Measurements from ENCODE around the gene SPDYC.

- TF ChIP-seq, protein P1, sequence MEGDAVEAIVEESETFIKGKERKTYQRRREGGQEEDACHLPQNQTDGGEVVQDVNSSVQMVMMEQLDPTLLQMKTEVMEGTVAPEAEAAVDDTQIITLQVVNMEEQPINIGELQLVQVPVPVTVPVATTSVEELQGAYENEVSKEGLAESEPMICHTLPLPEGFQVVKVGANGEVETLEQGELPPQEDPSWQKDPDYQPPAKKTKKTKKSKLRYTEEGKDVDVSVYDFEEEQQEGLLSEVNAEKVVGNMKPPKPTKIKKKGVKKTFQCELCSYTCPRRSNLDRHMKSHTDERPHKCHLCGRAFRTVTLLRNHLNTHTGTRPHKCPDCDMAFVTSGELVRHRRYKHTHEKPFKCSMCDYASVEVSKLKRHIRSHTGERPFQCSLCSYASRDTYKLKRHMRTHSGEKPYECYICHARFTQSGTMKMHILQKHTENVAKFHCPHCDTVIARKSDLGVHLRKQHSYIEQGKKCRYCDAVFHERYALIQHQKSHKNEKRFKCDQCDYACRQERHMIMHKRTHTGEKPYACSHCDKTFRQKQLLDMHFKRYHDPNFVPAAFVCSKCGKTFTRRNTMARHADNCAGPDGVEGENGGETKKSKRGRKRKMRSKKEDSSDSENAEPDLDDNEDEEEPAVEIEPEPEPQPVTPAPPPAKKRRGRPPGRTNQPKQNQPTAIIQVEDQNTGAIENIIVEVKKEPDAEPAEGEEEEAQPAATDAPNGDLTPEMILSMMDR (IDR thresholded peaks at IDR 0.05; ENCODE audit: low read length): no peak
- no peak for TF ChIP-seq EZH2 (IDR thresholded peaks at IDR 0.05; ENCODE audit: borderline replicate concordance, low read length)
These were observed 35.6 kb downstream of the SPDYC start for GRCh38 chr11:65205602-65205967.

Data from OCI-LY1 (cell line).